ENCODE measurements around the gene KLHL22.

GRCh38 chr22:20427104-20427944 is 68.3 kb downstream of the KLHL22 start:
- TF ChIP-seq CTCF (IDR thresholded peaks at IDR 0.05 in 4 of 5, conservative IDR thresholded peaks at IDR 0.05 in 1 of 5) (no peak), POLR2A (IDR thresholded peaks at IDR 0.05) (no peak)

Data from gastrocnemius medialis (tissue), 4 donors.